GM21723 (cell line): ENCODE results near the gene ITIH3.

ENCODE experiments used
- ATAC-seq: cut with Tn5 transposase; IDR thresholded peaks from one replicate; pipeline ENCODE4 v1.9.1; 2021; ENCODE audit warnings: mild to moderate bottlenecking, moderate library complexity; ENCODE audit not compliant: unreplicated experiment

ITIH3 gene

DNA sequence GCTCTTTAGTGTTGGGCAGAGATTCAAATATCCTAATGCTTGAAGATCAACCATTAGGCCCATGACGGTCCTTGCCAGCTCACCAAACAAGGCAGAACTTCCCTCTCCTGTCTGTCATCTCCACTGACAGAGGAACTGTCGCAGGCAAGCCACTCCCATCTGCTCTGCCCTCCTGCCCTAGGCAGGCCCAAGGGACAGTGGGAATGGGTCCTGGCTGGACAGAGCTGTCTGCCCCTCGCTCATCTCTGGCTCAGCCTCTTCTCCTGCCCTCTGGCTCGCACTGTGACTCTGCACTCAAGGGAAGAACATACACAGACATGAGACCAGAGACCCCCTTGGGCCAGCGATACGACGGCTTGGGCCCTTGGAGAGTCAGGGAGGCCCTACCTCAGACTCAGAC lies 47.8 kb downstream of the ITIH3 start:
- no peak for ATAC-seq

DNA sequence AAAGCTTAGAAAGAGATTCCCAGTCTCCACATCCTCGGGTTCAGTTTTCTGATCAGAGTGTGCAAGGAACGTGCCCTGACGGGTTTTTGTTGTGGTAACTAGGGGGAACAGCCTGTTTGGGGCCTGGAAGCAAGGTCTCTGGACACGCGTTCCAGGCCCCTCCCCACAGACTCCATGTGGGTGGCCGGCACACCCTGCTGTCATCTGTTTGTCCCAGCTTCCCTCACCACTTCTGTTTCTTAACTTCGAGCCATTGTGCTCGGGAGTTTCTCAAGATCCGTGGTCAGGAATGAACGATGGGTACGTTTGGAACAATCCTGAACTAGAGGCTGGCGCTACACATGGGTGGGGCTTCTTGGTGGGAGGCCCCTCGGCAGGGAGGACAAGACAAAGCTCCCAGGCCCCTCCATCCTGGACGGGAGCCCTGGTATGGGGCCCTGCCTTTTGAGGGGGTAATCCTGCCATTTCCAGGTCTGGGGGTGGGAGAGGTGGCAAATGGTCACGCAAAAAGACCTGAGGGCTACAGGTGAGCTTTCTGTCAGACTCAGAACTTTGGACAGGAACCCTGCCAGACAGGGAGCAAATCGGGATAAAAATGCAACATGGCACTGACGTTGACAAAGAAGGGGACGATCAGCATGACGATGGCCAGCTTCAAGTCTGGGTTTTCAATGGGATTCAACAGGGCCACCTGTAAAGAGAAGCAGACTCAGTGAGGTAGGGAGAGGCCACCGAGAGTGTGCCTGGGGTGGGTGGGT lies 48.7 kb downstream of the ITIH3 start:
- no peak for ATAC-seq

DNA sequence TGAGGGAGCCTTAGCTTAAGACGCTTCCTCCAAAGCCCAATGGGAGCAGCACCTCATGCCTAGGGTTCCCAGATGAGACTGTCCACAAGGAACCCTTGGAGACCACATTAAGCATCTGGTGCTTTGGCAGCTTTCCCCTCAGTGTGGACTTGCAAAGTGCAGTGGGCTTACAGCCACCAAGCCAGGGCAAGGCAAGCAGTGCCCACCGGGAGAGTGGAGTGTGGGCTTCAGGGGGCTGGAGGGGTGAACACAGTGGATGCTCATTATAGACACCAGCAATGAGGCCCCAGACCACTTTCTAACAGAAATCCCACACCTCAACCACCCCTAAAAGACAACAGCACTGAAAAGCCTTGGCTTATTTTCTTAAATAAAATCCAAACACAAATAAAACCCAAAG lies 49.3 kb downstream of the ITIH3 start:
- ATAC-seq: no peak

DNA sequence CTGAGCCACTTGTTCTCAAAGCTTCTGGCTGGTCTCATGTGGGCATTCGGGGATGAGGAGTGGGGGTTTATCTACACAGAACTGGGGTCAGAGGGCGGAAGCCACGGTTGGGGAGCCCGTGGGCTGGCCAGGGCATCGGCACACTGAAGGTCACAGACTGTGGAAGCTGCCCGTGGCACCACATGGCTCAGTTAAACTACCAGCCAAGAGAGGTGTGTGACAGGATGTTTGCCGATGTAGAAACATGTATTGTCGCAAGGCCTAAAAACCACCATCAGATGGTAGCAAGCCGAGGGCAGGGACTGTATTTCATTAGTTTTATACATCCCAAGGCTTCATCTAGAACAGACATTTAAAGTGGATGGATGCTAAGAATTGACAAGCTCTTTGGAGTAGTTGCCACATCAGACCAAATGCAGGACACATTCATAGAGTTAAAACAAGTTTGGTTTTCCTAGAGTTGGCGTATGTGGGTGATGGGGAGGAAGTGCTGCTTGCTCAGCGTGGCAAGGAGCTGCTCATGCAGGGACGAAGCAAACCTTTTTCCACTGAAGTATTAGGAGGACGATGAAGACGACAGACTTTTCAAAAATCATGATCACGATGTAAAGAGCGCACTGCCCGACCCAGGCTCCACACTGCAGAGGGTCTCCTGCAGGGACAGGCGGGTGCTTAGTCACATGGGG lies 49.8 kb downstream of the ITIH3 start:
- ATAC-seq: no peak

DNA sequence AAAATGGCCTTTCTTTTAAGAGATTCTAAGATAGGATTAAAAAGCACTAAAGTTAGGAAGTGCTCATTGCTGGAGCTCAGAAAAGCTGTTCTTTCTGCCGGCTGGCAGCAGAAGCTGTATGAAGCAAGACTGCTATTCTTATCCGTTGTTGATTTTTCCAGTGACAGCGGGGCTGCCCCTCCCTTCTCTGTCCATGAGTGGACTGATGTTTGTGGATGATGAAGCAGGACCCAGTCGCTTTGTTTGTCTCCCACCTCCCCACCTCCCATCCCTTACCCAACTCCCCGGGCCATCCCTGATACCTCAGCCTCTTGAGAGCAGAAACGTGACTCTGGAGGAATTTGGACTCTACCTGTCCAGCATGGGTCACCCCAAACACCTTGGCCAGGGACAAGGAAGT lies 50.6 kb downstream of the ITIH3 start:
- ATAC-seq: no peak

DNA sequence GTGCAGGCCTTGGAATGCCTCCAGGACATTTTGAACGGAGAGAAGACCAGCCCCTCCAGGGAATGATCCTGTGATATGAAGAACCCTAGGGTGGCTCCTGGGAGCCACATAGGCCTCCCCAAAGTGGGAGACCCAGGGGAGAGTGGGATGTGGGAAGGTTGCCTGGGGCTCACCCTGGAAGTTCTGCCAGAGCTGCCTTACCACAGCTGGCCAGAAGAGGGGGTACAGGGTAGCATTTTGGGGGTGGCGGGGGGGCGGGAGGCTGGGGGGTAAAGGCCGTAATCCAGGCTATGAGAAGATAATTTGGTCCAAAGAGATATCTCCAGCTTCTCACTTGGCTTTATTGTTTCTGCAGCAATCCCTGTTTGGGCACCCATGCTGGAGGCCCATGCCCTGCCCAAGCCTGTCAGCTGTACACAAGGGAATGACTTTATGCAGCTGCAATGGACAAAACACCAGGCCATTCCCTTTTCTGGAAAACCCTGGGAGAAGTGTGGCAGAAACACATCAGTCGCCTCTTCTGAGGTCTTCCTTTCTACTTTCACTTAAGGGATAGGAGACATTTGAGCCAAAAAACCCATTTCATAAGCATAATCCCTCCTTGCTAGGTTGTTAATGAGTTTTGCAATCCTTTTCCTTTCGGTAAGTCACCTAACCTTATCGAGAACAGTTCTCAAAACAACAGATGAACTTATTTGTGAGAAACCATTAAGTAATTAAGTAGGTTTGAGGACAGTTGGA lies 51.3 kb downstream of the ITIH3 start:
- ATAC-seq: no peak

DNA sequence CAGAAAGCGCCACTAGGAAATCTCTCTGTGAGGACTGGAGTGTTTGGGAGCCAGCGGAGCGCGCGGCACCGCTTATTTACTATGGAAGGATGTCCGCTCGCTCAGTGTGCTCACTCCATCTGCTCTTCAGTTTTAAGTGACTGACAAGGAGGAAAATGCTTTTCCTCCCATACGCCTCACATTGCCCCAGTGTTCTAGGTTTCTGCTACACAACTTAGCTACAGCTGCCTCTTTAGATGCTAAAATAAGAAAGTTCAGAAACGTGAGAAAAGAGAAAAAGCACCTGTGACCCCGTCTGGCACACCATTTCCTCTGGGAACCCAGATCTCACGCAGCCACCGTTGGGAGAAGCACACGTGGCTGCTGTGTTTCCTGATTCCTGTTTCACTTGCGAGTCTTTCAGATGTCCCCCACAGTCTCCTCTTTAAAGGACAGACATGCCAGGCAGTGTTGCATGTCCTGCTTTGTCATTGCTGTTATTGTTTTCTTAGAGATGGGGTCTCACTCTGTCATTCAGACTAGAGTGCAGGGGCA lies 51.9 kb downstream of the ITIH3 start:
- no peak for ATAC-seq

DNA sequence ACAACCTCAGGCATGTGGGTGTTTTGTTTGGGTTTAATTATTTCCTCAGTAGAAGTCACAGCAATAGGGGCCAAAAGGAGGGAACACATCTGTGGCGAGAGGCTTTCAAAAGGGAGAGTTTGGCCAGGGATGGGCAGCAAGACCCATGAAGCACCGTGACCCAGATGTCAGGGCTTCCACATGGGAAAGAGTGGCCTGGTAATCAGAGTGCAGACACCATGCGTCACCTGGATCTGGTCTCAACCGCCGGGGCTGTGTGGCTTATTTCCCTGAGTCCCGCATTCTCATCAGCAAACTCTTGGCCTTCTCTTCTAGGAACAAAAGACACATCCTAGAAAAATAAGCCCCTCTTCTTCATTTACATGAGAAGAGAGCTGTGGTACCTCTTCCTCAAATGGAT lies 52.6 kb downstream of the ITIH3 start:
- no peak for ATAC-seq

DNA sequence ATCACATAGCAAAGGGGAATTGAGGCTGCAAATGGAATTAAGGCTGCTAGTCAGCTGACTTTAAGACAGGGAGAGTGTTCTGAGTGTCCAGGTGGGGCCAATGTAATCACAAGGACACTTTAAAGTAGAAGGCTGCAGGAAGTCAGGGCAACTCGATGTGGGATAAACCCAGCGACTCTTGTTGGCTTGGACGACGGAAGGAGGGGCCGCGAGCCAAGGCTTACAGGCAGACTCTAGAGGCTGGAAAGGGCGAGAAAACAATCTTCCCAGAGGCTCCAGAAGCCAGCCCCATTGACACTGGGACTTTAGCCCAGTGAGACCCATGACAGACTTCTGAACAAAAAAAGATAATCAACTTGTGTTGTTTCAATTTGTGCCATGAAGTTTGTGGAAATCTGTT lies 53.1 kb downstream of the ITIH3 start:
- no peak for ATAC-seq

DNA sequence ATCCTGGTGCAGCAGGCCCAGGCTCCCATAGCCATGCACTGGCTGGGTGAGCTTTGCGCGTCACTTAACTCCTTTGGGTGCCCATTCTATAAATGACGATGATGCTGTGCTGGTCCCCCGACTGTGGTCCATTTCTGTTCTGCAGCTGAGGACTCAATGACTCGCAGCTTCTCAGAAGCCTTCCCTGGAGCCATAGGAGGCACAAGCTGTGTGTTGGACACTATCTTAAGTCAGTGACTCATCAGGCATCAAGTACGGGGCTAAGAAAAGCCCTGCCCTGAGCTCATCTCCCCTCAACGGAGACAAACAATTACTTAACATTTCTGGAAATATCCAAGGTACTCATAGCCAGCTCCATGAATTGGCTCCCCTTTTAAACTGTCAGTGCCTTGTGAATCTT lies 54.0 kb downstream of the ITIH3 start:
- ATAC-seq: no peak

DNA sequence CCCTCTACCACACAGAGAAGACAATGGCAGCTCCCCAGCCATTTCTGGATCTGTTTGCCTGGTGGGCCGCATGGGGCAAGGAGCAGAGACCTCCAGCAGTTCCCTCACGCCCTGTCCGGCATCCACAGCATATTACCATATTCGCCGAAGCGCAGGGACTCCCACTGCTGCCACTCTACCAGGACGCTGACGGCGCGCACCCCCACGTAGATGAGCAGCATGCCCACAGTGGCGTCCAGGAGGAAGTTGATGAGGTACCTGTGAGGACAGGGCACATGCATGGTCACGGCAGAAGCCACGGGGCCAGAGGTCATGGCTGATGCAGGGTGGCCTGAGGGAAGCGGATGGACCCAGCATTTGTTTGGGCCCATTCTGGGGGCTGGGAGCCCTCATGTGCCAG lies 55.1 kb downstream of the ITIH3 start:
- ATAC-seq: no peak

DNA sequence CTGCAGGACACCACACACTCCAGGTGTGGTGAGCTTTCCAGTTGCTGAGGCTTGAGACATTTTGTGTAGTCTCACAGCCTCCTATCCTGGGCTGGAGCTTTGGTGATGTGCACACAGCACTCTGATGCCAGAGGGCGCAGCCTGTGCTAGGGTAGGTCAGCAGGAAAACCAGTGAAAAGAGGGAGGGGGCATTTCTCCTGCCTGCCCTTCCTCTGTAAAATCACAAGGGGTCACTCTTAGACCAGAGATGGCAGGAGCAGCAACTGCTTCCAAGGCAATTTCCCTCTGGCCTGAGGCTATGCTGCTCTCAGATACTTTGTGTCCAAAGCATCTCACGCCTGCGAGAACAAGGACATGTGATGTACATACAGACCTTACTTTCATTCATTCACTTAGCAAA lies 56.8 kb downstream of the ITIH3 start:
- no peak for ATAC-seq

DNA sequence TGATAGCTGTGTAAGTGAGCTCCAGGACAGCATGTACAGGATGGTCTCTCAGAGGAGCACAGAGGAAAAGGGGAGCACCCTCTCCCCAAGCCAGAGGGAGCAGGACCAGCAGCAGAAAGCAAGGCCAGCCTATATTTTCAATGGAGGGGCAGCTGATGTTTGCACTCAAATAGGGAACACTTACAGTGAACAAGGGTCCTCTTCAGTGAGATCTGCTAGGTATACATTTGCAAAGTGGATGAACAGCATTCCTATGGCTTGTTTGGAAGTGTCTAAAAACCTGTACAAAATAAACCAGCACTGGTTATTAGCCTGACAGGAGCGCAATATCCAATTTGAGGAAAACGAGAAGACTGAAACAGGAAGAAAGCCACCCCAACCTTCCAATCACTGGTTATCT lies 57.8 kb downstream of the ITIH3 start:
- ATAC-seq: no peak

DNA sequence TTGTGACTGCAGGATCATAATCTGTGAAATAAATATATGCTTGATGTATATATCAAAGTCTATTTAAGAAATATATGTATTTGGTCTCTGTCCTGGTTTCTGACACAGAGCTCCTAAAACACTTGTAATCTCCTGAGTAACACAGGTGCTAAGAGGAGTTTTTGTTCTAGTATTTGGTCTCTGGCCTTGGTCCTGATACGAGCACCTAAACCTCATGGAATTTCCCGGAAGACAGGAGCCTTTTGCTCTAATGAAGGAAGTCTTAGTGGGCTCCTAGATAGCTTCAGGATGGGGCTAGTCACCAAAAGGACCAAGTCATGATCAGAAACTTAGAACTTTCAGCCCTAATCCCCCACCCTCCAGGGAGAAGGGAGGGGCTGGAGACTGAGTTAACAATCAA lies 59.4 kb downstream of the ITIH3 start:
- no peak for ATAC-seq

DNA sequence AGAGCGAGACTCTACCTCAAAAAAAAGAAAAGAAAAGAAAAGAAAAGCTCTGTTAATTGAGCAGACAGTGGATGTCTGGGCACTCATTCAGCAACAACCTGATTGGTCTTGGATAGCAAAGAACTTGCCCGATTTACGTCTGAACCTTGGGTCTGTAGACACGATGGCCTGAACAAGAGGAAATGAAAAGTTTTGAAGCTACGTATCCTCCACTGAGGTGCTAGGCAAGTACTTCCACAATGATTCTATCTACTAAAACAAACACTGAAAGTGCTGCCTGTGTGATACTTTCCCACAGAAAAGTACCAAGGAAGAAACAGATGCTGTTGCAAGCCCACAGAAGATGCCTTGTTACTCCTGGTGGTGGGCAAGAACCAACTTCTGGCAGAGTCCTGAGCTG lies 62.1 kb downstream of the ITIH3 start:
- ATAC-seq: no peak

DNA sequence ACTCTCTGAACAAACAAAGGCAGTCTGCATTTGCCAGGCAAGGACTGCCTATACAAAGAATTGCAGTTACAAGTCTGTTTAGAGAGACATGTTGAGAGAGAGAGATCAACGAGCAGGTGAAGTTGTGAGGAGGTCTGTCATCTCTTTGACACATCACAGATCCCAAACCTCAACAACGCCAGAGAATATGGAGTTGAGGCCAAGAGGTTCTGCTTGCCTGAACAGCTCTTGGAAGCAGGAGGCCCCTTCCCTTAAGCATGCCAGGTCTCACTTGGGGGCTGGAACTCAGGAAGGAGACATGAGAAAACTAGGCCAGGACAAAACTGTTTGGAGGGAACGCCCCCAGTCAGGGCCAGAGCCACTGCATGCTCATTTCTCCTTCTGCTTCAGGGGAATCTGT lies 62.5 kb downstream of the ITIH3 start:
- no peak for ATAC-seq

DNA sequence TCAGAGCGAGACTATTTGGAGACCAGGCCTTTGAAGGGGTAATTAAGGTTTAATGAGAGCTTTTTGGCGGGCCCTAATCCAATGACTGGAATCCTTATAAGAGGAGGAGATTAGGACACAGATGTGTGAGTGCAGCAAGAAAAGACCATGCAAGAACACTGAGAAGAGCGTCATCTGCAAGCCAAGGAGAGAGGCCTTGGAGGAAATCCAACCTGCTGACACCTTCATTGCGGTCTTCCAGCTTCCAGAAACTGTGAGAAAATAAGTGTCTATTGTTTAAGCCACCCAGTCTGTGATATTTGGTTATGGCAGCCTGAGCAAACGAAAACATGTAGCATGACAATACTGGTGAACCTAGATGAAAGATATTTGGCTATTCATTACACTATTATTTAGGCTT lies 63.3 kb downstream of the ITIH3 start:
- ATAC-seq: no peak
